Measurements from ENCODE around the gene SLC25A34. TPM values are rescaled to one million over a fixed set of nuclear protein-coding genes. Genes with fewer than 3 reads are reported as not detected.
A peak's percentile ranks its signal among the peaks of the same experiment; 100 is the strongest.
"Not testable (repeated sequence)": the region's sequence is repeated elsewhere in the genome, so short reads cannot be mapped to it uniquely, and the experiment has no call there.

SLC25A34 gene
- 10.1 TPM for total RNA-seq

GRCh38 chr1:15736038-15736891, at the start of gene SLC25A34:
Gene SLC25A34, plus strand, starts transcription at chr1:15736258. Its CDS starts 228 bp downstream, at chr1:15736486.
- DNase-seq (ENCODE audit: low spot score), result peak; percentile 84

- DNase-seq (ENCODE audit: low spot score), result no peak
Measured at GRCh38 chr1:15687446-15687845, 48.6 kb upstream of the SLC25A34 start.

DNA sequence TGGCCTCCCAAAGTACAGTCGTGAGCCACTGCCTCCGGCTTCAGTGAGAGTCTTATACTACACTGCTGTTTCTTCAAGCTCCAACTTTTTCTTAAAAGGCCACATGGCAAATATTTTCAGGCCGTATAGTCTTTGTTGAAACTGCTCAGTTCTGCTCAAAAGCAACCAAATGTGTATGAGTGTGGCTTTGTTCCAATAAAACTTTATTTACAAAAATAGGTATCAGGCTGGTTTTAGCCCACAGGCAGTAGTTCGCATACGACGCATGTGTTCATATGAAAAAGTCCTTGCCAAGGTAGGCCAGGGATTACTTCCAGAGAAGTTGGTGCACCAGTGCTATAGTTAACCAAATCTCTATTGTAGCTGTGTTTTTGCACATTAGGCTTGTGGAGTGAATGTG, 45.7 kb upstream of the SLC25A34 start:
- DNase-seq (ENCODE audit: low spot score), result no peak

DNA sequence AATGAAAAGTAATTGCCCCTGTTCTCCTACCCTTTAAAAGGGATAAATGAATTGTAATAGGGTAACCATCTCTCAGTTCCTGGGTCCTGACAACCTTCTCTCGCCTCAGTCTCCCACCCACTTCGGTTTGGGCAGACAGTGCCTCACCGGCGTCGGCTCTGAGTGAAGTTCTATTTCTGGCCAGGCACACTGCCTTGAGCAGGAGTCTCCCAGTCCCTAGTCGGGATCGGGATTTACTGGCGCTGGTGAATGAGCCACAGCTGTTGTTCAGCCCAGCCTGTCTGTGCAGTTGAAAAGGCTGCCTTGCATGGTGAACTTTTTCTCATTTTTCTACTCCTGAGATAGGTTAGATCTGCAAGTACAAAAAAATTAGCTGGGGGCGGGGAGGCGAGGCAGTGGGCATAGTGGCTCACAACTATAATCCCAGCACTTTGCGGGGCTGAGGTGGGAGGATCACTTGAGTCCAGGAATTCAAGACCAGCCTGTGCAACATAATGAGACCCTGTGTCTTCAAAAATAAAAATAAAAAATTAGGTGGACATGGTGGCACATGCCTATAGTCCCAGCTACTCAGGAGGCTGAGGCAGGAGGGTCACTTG, 44.5 kb upstream of the SLC25A34 start:
- no peak for DNase-seq (ENCODE audit: low spot score)

- DNase-seq (ENCODE audit: low spot score), result no peak
Measured at GRCh38 chr1:15692121-15692682, 43.9 kb upstream of the SLC25A34 start.

GRCh38 chr1:15693371-15693770, 42.7 kb upstream of the SLC25A34 start:
- DNase-seq (ENCODE audit: low spot score), result no peak

- no peak for DNase-seq (ENCODE audit: low spot score)
Measured at GRCh38 chr1:15696956-15697521, 39.0 kb upstream of the SLC25A34 start.

- DNase-seq (ENCODE audit: low spot score), result no peak
Measured at GRCh38 chr1:15698201-15698600, 37.9 kb upstream of the SLC25A34 start.

- not testable (repeated sequence) for DNase-seq (ENCODE audit: low spot score)
Measured at GRCh38 chr1:15699321-15699720, 36.7 kb upstream of the SLC25A34 start.

DNA sequence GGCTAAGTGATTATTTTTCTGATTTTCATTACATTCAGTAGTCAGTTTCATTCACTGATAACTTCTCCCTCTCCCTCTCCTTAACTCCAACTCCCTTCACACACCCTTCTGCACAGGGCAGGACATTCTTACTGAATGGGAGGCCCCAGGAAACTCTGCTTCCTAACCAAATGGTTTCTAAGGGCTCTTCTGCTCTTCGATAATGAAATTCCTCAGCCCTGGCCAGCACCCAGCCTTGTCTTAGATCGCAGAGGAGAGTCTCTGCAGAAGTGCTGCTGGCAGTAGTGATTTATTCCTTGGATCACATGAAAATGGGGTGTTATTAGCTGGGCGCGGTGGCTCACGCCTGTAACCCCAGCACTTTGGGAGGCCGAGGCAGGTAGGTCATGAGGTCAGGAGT, 35.5 kb upstream of the SLC25A34 start:
- DNase-seq (ENCODE audit: low spot score), result no peak

GRCh38 chr1:15701784-15702183, 34.3 kb upstream of the SLC25A34 start:
- DNase-seq (ENCODE audit: low spot score), result no peak

GRCh38 chr1:15702722-15703550, 33.1 kb upstream of the SLC25A34 start:
- peak; percentile 62 for DNase-seq (ENCODE audit: low spot score)

DNA sequence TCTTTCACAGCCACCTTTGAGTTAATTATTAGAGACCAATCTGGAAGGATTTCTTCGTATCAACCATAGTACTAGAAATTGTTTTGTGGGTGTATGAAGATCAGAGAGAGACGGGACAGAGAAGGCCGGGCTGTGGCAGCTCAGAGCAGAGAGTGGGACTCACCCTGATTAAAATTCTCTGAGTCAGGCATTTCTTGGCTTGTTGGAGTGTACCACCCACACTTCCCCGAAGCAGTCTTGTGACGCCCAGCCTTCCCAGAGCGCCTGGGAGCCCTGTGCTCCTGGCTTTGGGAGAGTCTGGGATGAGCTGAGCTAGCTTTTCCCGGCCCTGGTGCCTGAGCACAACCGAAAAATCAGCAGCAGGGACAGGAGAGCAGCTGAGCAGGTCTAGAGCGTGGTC, 32.5 kb upstream of the SLC25A34 start:
- DNase-seq (ENCODE audit: low spot score), result peak; percentile 69

DNA sequence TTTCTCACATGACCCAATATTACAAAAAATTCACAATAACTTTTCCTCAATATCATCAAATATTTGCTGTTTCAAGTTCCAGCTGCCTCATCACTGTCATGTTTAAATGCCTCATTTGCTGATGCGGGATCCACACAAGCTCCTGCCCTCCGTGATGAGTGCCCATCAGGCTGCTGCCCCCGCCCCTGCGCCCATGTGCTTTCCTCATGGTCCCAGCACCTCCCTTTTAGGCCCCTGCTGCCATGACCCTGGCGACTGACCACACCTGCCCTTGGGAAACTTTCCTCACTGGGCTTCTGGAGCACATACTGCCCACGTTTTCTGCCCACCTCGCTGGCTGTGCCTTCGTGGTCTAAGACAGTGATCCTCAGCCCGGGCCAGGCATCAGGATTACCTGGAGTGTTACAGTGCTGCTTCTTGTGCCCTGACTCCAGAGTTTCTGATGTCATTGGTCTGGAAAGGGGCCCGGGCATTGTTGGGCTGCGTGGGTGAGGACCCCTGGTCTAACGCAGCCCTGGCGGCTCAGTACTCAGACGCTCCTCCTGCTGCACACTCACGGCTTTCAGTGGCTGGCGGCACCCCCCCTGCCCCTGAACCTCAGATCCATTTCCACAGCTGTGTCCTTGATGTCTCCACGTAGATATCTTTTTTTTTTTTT, 31.4 kb upstream of the SLC25A34 start:
- no peak for DNase-seq (ENCODE audit: low spot score)

GRCh38 chr1:15705184-15705566, 30.9 kb upstream of the SLC25A34 start:
- DNase-seq (ENCODE audit: low spot score), result no peak

DNA sequence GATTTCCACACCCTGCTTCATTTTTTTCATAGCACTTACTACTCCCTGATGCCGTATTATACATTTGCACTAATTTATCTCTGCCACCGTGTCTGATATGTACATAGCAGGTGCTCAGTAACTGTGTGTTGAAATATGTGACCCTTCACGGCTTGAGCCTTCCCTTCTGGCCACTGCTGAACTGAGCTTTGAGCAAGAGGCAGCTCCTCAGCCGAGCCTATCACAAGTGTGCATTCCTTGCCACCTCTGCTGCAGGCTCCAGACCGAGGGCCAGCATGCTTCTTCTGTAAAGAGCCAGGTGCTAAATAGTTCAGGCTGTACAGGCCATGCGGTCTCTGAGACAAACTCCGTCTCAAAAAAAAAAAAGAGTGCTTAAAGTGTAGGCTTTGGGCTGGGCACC, 29.3 kb upstream of the SLC25A34 start:
- no peak for DNase-seq (ENCODE audit: low spot score)

- DNase-seq (ENCODE audit: low spot score), result no peak
Measured at GRCh38 chr1:15707239-15707925, 28.7 kb upstream of the SLC25A34 start.

DNA sequence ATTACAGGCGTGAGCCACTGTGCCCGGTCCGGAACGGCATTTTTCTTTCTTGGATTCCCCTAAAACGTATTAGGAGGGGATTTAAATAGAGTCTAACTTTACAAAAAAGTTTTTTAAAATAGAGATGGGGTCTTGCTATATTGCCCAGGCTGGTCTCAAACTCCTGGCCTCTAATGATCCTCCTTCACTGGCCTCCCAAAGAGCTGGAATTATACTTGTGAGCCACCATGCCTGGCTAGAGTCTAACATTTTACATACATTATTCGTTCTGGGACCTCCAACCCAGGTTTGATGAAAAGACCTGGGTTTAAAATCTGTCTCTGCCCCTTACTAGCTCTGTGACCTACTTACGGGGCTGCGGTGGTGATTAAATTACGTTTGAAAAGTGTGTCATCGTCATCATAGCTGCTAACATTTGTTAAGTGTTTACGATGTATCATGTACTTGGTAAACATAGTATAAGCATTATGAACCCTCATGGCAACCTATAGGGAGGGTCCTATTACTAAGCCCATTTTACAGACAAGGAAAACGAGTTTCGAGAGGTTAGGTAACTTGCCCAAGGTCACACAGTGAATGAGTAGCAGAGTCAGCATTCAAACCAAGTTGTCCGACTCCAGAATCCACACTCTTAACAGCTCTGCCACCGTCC, 27.4 kb upstream of the SLC25A34 start:
- DNase-seq (ENCODE audit: low spot score), result no peak

DNA sequence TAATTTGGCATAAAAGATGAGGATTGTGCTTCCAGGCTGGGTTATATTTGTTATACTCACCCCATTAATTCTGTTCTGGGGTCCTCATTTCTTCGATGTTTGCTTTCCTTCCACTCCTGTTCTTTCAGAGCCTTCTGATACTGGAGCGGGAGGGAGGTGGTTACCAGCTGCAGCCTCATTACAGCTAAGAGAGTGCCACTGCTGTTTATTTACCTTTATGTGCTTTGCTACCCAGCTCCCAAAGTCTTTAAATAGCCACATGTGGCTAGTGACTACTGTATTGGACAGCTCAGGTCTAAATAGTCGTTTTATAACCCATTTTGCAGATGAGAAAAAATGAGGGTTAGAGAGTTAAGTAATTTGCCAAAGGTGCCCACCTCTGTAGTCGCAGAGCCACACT, 26.8 kb upstream of the SLC25A34 start:
- DNase-seq (ENCODE audit: low spot score), result no peak

DNA sequence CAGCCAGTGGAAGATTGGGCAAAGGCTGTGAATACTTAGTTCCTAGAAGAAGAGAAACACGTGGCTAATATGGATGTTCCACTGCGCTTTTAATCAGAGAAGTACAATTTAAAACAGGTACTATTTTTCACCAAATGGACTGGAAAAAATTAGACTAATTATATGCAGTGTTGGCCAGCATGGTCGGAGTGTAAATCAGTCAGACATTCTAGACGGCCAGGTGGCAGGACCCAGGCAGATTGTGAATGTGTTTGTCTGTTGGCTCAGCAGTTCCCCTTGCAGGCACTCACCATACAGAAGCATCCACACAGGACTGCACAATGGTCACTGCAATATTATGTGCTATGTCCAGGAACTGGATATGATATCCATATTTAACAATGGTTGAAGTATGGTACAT, 23.9 kb upstream of the SLC25A34 start:
- DNase-seq (ENCODE audit: low spot score), result no peak
